Testis (tissue), 2 donors: ENCODE data around the gene IL26.

Source experiments
- CTCF ChIP-seq, 3 experiments: fragments of 450-650 bp in 2 of 3; fragments of 200-600 bp in 1 of 3; sonication (generic) in 1 of 3; IDR thresholded peaks; one replicate each; pipeline ENCODE4 v1.5.1; 2016 to 2019; ENCODE audit warnings: antibody characterized with exemption in 3 of 3, mild to moderate bottlenecking in 2 of 3, moderate library complexity in 1 of 3
- POLR2A ChIP-seq: fragments of 450-650 bp; IDR thresholded peaks from one replicate; pipeline ENCODE4 v1.6.1; 2017; ENCODE audit warnings: antibody characterized with exemption, mild to moderate bottlenecking, moderate library complexity

GRCh38 chr12:68156636-68157035 is 69.0 kb downstream of the IL26 start:
- TF ChIP-seq POLR2A (no peak), CTCF (IDR thresholded peaks at IDR 0.05) (no peak)
